HEK293 (cell line): Measurements from ENCODE around the gene HOXD12.

Experiments used
- CTCF ChIP-seq: fragments of 450-650 bp; formaldehyde crosslinking; IDR thresholded peaks from 2 replicates; pipeline ENCODE4 v1.5.1; 2016; ENCODE audit warnings: missing biosample characterization, missing genetic modification characterization
- GLIS2 ChIP-seq: fragments of 450-650 bp; formaldehyde crosslinking; IDR thresholded peaks from 2 replicates; pipeline ENCODE4 v1.5.1; 2016; ENCODE audit warnings: missing biosample characterization, missing genetic modification characterization
- KLF10 ChIP-seq: fragments of 450-650 bp; IDR thresholded peaks from 2 replicates; pipeline ENCODE4 v1.5.1; 2018; ENCODE audit warnings: missing biosample characterization, mild to moderate bottlenecking, missing genetic modification characterization
- MYNN ChIP-seq: fragments of 450-650 bp; formaldehyde crosslinking; IDR thresholded peaks from 2 replicates; pipeline ENCODE4 v1.5.1; 2016; ENCODE audit warnings: missing biosample characterization, missing genetic modification characterization, borderline replicate concordance
- PBX3 ChIP-seq: sonication (generic); formaldehyde crosslinking; IDR thresholded peaks from 2 replicates; pipeline ENCODE4 v1.8.1; 2022; ENCODE audit warnings: mild to moderate bottlenecking, moderate library complexity, missing genetic modification reagents
- ZNF274 ChIP-seq, 2 experiments: fragments of 200-500 bp in 1 of 2; fragments of 450-650 bp in 1 of 2; sonication (Bioruptor generic) in 1 of 2; formaldehyde crosslinking in 1 of 2; IDR thresholded peaks; 2 replicates each; pipeline versions ENCODE4 v1.5.1 to v1.6.1; 2014 to 2016; ENCODE audit warnings: borderline replicate concordance in 1 of 2, inconsistent platforms in 1 of 2, low read length in 1 of 2, missing biosample characterization in 1 of 2, missing genetic modification characterization in 1 of 2
- ZNF677 ChIP-seq: fragments of 450-650 bp; IDR thresholded peaks from 2 replicates; pipeline ENCODE4 v1.5.0; 2018; ENCODE audit warnings: missing biosample characterization, mild to moderate bottlenecking, missing genetic modification characterization, moderate library complexity
- TF ChIP-seq, protein P1 (sequence below): fragments of 450-650 bp; formaldehyde crosslinking; IDR thresholded peaks from 2 replicates; pipeline ENCODE4 v1.5.1; 2016; ENCODE audit warnings: missing biosample characterization, missing genetic modification characterization

DNA sequence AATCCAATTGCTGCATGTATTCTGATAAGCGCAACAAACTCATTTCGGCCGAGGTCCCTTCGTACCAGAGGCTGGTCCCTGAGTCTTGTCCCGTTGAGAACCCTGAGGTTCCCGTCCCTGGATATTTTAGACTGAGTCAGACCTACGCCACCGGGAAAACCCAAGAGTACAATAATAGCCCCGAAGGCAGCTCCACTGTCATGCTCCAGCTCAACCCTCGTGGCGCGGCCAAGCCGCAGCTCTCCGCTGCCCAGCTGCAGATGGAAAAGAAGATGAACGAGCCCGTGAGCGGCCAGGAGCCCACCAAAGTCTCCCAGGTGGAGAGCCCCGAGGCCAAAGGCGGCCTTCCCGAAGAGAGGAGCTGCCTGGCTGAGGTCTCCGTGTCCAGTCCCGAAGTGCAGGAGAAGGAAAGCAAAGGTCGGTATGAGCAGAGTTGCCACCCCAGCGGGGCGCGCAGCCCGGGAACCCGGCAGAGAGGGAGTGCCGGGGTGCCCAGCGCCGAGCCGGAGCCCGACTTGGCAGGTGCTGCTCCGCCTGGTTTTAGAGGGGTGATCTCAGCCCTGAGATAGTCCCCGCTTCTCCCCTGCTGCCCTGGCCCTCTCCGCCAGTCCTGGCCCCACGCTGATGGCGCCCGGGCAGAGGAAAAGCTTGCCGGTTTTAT, 17.7 kb downstream of the HOXD12 start:
- no peak for TF ChIP-seq KLF10
- TF ChIP-seq GLIS2, result no peak
- no peak for TF ChIP-seq CTCF (tag by site-specific recombination)
- no peak for TF ChIP-seq PBX3
- no peak for TF ChIP-seq ZNF274 (IDR thresholded peaks at IDR 0.05; ENCODE audit: low read length)
- TF ChIP-seq ZNF274 (tag by site-specific recombination; IDR thresholded peaks at IDR 0.05; ENCODE audit: borderline replicate concordance), result no peak
- TF ChIP-seq, protein P1, sequence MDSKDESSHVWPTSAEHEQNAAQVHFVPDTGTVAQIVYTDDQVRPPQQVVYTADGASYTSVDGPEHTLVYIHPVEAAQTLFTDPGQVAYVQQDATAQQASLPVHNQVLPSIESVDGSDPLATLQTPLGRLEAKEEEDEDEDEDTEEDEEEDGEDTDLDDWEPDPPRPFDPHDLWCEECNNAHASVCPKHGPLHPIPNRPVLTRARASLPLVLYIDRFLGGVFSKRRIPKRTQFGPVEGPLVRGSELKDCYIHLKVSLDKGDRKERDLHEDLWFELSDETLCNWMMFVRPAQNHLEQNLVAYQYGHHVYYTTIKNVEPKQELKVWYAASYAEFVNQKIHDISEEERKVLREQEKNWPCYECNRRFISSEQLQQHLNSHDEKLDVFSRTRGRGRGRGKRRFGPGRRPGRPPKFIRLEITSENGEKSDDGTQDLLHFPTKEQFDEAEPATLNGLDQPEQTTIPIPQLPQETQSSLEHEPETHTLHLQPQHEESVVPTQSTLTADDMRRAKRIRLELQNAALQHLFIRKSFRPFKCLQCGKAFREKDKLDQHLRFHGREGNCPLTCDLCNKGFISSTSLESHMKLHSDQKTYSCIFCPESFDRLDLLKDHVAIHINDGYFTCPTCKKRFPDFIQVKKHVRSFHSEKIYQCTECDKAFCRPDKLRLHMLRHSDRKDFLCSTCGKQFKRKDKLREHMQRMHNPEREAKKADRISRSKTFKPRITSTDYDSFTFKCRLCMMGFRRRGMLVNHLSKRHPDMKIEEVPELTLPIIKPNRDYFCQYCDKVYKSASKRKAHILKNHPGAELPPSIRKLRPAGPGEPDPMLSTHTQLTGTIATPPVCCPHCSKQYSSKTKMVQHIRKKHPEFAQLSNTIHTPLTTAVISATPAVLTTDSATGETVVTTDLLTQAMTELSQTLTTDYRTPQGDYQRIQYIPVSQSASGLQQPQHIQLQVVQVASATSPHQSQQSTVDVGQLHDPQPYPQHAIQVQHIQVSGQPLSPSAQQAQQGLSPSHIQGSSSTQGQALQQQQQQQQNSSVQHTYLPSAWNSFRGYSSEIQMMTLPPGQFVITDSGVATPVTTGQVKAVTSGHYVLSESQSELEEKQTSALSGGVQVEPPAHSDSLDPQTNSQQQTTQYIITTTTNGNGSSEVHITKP, result no peak
- TF ChIP-seq ZNF677 (tag by site-specific recombination), result no peak
- TF ChIP-seq MYNN (tag by site-specific recombination), result no peak
